Liver (tissue), 9 donors: ENCODE measurements around the gene TMEM175. TPM values are rescaled to one million over a fixed set of nuclear protein-coding genes. Genes with fewer than 3 reads are reported as not detected.

Experiments used
- DNase-seq: peaks from one replicate; pipeline ENCODE4 v3.0.0-alpha.2; 2017; ENCODE audit warnings: low spot score
- H3K27ac ChIP-seq, 2 donors: one replicate each; pipeline ENCODE4 v1.7.0; 2013; ENCODE audit warnings: inconsistent platforms in 2 of 2, low read length in 2 of 2, control low read depth in 1 of 2, low read depth in 1 of 2, mild to moderate bottlenecking in 1 of 2
- H3K27me3 ChIP-seq, 4 donors: one replicate each; pipeline versions ENCODE4 v1.6.1 to v1.7.0; 2013; ENCODE audit warnings: low read length in 3 of 4, inconsistent platforms in 1 of 4, mild to moderate bottlenecking in 1 of 4, moderate library complexity in 1 of 4; ENCODE audit not compliant: control insufficient read depth in 4 of 4, insufficient read depth in 4 of 4
- H3K36me3 ChIP-seq, 4 donors: one replicate each; pipeline versions ENCODE4 v1.6.1 to v1.7.0; 2013; ENCODE audit warnings: low read length in 3 of 4, mild to moderate bottlenecking in 3 of 4, low read depth in 1 of 4, moderate library complexity in 1 of 4; ENCODE audit not compliant: control insufficient read depth in 4 of 4, insufficient read depth in 3 of 4
- H3K4me1 ChIP-seq, 4 donors: one replicate each; pipeline versions ENCODE4 v1.6.1 to v1.7.0; 2013; ENCODE audit warnings: low read length in 3 of 4, mild to moderate bottlenecking in 3 of 4, moderate library complexity in 1 of 4; ENCODE audit not compliant: control insufficient read depth in 4 of 4, insufficient read depth in 4 of 4
- H3K4me3 ChIP-seq, 3 donors: one replicate each; pipeline versions ENCODE4 v1.6.1 to v1.7.0; 2013; ENCODE audit warnings: low read length in 3 of 3, control low read depth in 1 of 3, low read depth in 1 of 3, mild to moderate bottlenecking in 1 of 3
- H3K9ac ChIP-seq, 2 donors: one replicate each; pipeline ENCODE4 v1.7.0; 2013; ENCODE audit warnings: low read length in 2 of 2, mild to moderate bottlenecking in 2 of 2, moderate library complexity in 2 of 2, control low read depth in 1 of 2, low read depth in 1 of 2
- H3K9me3 ChIP-seq, 4 donors: one replicate each; pipeline versions ENCODE4 v1.6.1 to v1.7.0; 2013; ENCODE audit warnings: low read length in 3 of 4; ENCODE audit not compliant: control insufficient read depth in 4 of 4
- ATF3 ChIP-seq: IDR thresholded peaks from 2 replicates; pipeline ENCODE4 v1.6.1; 2016; ENCODE audit warnings: antibody characterized with exemption
- CTCF ChIP-seq: fragments of 150-350 bp; IDR thresholded peaks from 2 replicates; pipeline ENCODE4 v1.5.1; 2017; ENCODE audit warnings: improper control_type of control experiment, low read depth, low read length; ENCODE audit not compliant: missing input control
- EGR1 ChIP-seq, 2 donors: IDR thresholded peaks; 2 replicates each; pipeline ENCODE4 v1.6.1; 2016 to 2018; ENCODE audit warnings: antibody characterized with exemption in 2 of 2, low read depth in 2 of 2
- FOXA1 ChIP-seq: IDR thresholded peaks from 2 replicates; pipeline ENCODE4 v1.6.1; 2016; ENCODE audit warnings: antibody characterized with exemption
- FOXA2 ChIP-seq: IDR thresholded peaks from 2 replicates; pipeline ENCODE4 v1.6.1; 2016; ENCODE audit warnings: antibody characterized with exemption
- GABPA ChIP-seq, 2 donors: IDR thresholded peaks in 1 of 2; conservative IDR thresholded peaks in 1 of 2; 2 replicates each; pipeline ENCODE4 v1.6.1; 2016; ENCODE audit warnings: antibody characterized with exemption in 2 of 2, mild to moderate bottlenecking in 1 of 2, moderate library complexity in 1 of 2
- HNF4A ChIP-seq, 2 donors: conservative IDR thresholded peaks; 2 replicates each; pipeline ENCODE4 v1.6.1; 2016; ENCODE audit warnings: antibody characterized with exemption in 2 of 2, mild to moderate bottlenecking in 2 of 2
- HNF4G ChIP-seq: IDR thresholded peaks from 2 replicates; pipeline ENCODE4 v1.6.1; 2016; ENCODE audit warnings: antibody characterized with exemption
- JUND ChIP-seq, 2 donors: IDR thresholded peaks; 2 replicates each; pipeline ENCODE4 v1.6.1; 2016; ENCODE audit warnings: antibody characterized with exemption in 2 of 2
- MAX ChIP-seq: IDR thresholded peaks from 2 replicates; pipeline ENCODE4 v1.6.1; 2016; ENCODE audit warnings: antibody characterized with exemption
- RAD21 ChIP-seq, 2 donors: IDR thresholded peaks; 2 replicates each; pipeline ENCODE4 v1.6.1; 2016; ENCODE audit warnings: antibody characterized with exemption in 2 of 2, mild to moderate bottlenecking in 2 of 2
- REST ChIP-seq: IDR thresholded peaks from 2 replicates; pipeline ENCODE4 v1.6.1; 2016; ENCODE audit warnings: antibody characterized with exemption, mild to moderate bottlenecking
- RXRA ChIP-seq, 2 donors: IDR thresholded peaks; 2 replicates each; pipeline ENCODE4 v1.6.1; 2017 to 2018; ENCODE audit warnings: antibody characterized with exemption in 2 of 2, mild to moderate bottlenecking in 1 of 2
- TAF1 ChIP-seq: conservative IDR thresholded peaks from 2 replicates; pipeline ENCODE4 v1.6.1; 2016; ENCODE audit warnings: antibody characterized with exemption, mild to moderate bottlenecking
- YY1 ChIP-seq: IDR thresholded peaks from 2 replicates; pipeline ENCODE4 v1.6.1; 2016; ENCODE audit warnings: antibody characterized with exemption, mild to moderate bottlenecking
- ZBTB33 ChIP-seq: IDR thresholded peaks from 2 replicates; pipeline ENCODE4 v1.6.1; 2016; ENCODE audit warnings: antibody characterized with exemption
- WGBS: extraction: QIAGEN DNeasy Blood & Tissue Kit; methylation state at CpG from one replicate; pipeline ENCODE4 v1.1.7; 2013; 5-methylcytosine and 5-hydroxymethylcytosine counted together
- polyA plus RNA-seq, 2 donors: library from polyadenylated mRNA; stranded (reverse) in 1 of 2; unstranded in 1 of 2; fragments of 200-250 nt in 1 of 2; fragments of >200 nt in 1 of 2; fragmentation: Nextera tagmentation in 1 of 2; extraction: Ambion mirVana in 1 of 2; gene quantifications; one replicate each; pipeline versions ENCODE4 v1.2.1 to v1.2.3, GENCODE V29; 2013 to 2015
- total RNA-seq, 2 donors: library from RNA; depleted of rRNA; stranded (reverse); fragments of >200 nt; gene quantifications; one replicate each; pipeline ENCODE4 v1.2.3, GENCODE V29; 2014
- donor health status: healthy.
- donor health status: healthy.
- donor health status: healthy.
- donor health status: healthy.
- donor health status: healthy.

The TMEM175 gene
- total and polyA plus RNA-seq, 4 donors, result 18.6 to 26.3 (median 25.5) TPM

- Histone ChIP-seq H3K4me3 (no peak overlapping the region), H3K27me3 (no peaks in the 10 kb centered on the region), H3K9ac (no peak overlapping the region), H3K27ac (no peak overlapping the region), H3K36me3 (peaks cover 5 to 58% (median 14%) of the 10 kb centered on the region in 4 donors), H3K4me1 (no peaks in the 10 kb centered on the region), H3K9me3 (no peaks in the 10 kb centered on the region)
- no peak for DNase-seq
- TF ChIP-seq HNF4A (conservative IDR thresholded peaks at IDR 0.05) (no peak), GABPA (IDR thresholded peaks at IDR 0.05 in 1 of 2, conservative IDR thresholded peaks at IDR 0.05 in 1 of 2) (no peak), REST (no peak), TAF1 (no peak), EGR1 (IDR thresholded peaks at IDR 0.05; ENCODE audit: low read depth in 2 of 2) (no peak), RAD21 (IDR thresholded peaks at IDR 0.05) (no peak), FOXA2 (no peak), CTCF (no peak), HNF4G (no peak), ZBTB33 (no peak)
- 96% methylated on average over 16 of the region's 16 CpGs for WGBS
Measured at GRCh38 chr4:895596-895995, 36.7 kb upstream of the TMEM175 start.

GRCh38 chr4:896216-896615 lies 36.0 kb upstream of the TMEM175 start:
- no peak overlapping the region for H3K9ac ChIP-seq
- H3K27me3 ChIP-seq, result no peaks in the 10 kb centered on the region
- no peaks in the 10 kb centered on the region for H3K9me3 ChIP-seq
- no peaks in the 10 kb centered on the region for H3K4me1 ChIP-seq
- no peak for DNase-seq
- H3K27ac ChIP-seq, result no peak overlapping the region
- WGBS, result 95% methylated on average over 13 of the region's 13 CpGs
- H3K4me3 ChIP-seq, result no peak overlapping the region
- H3K36me3 ChIP-seq, result peaks cover 5 to 62% (median 16%) of the 10 kb centered on the region in 4 donors
- TF ChIP-seq JUND (IDR thresholded peaks at IDR 0.05) (no peak), GABPA (IDR thresholded peaks at IDR 0.05 in 1 of 2, conservative IDR thresholded peaks at IDR 0.05 in 1 of 2) (no peak), EGR1 (IDR thresholded peaks at IDR 0.05; ENCODE audit: low read depth in 2 of 2) (no peak), ZBTB33 (no peak), HNF4G (no peak), RXRA (IDR thresholded peaks at IDR 0.05) (no peak), FOXA1 (no peak), HNF4A (conservative IDR thresholded peaks at IDR 0.05) (no peak), MAX (no peak), ATF3 (no peak), TAF1 (no peak), CTCF (no peak), YY1 (no peak)
